Ramos (cell line): ENCODE measurements around the gene SLC22A5.

Experiments used
- in situ Hi-C: fragments of 300-500 bp; cut with MboI; formaldehyde crosslinking; loops from one replicate; pipeline ENCODE4 v1.14.3; 2022; ENCODE audit warnings: low sequenced_read_pairs; ENCODE audit not compliant: unreplicated experiment

The SLC22A5 gene

DNA sequence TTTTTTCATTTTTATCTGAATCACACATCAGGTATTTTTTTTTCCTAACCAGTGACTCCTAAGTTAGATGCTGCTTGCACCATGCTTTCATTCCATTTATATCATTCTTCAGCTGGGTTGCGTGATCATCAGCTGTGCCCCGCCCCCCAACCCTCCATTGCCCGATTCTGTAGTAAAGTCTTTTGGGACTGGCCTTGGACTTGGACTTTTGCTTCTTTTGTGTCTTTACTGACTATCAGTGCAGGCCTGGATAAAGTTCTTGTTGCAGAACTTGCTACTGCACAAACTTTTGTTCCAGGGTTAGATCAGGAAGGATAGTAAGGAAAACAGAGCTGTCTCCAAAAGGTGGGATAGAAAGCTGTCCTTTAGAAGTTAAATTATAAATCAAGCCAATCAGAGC, 38.5 kb downstream of the SLC22A5 start:
- in situ Hi-C loops, result no loop called here

DNA sequence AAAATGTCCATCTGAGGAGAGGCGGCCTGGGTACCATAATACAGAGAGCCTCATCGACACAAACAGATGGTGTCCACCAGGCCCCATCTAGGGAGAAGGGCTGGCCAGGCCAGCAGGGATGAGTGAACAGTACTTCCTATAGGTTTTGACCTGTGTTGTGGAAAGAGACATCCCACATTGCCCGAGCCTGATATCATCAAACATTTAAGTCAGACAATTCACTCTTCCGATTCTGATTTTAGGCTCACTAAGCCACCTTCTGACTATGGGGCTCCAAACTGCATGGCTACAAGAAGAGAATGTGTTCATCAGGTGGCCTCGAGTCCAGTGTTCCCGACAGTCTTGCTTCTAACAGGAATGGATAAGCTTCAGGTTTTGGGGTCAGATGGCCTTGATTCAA, 38.9 kb downstream of the SLC22A5 start:
- in situ Hi-C loops, result no loop called here

DNA sequence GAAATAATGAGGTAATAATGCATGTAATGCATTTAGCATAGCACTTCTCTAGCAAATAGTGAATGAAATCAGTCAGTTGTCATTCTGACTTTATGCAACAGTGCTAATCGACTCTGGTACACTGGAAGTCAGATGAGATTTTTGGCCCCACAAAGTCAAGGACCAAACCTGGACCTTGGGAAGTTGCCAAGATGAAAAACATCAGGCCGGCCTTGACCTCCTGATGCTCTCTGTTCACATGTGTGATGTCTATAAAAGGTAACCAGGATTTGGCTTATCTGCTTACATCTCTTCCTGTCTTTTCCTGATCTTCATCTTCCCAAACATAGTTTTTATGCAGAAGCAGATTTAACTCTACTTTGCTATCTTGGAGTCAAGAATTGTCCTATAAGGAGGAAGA, 39.5 kb downstream of the SLC22A5 start:
- in situ Hi-C loops, result no loop called here

DNA sequence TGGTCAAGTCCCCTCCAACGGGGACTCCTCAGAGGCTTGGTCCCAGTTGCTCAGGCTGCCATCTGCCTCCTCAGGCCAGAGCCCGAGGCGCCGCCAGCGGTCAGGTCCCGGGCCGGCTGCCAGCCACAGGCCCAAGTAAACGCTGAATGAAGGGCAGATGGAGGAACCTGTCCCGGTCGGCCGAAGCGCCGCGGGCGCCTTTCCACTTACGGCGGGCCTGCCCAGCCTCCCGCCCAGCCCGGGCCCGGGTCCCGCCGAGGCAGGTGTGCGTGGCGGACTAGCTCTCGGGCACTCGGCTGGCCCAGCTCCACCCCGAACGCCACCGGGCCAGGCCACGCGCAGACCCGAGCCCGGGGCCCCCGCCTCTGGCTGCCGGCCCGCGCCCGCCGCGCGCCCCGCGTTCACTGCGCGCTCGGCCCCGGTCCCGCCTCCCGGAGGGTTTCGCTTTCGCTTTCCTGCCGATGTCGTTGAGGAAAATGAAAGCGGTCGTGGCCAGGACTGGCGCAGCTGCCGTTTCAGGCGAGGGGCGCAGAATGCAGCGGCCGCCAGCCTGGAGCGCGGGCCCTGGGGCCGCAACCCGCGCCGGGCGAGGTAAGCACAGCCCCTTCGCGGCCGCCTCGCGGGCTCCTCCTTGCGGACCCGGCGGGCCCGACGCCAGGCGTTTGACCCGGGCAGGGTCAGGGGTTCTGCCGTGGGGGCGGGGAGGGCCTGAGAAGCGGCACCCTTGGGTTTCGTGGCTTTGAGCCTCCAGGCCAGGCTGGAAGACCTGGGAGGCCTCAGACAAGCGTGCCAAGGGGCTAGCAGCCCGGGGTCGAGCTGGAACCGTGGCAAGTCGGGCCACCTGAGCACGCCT, 41.2 kb downstream of the SLC22A5 start:
- in situ Hi-C loops, result loop anchor here (10.0 kb wide), 1 partner anchor 274 kb away; no protein-coding TSS in a partner anchor

DNA sequence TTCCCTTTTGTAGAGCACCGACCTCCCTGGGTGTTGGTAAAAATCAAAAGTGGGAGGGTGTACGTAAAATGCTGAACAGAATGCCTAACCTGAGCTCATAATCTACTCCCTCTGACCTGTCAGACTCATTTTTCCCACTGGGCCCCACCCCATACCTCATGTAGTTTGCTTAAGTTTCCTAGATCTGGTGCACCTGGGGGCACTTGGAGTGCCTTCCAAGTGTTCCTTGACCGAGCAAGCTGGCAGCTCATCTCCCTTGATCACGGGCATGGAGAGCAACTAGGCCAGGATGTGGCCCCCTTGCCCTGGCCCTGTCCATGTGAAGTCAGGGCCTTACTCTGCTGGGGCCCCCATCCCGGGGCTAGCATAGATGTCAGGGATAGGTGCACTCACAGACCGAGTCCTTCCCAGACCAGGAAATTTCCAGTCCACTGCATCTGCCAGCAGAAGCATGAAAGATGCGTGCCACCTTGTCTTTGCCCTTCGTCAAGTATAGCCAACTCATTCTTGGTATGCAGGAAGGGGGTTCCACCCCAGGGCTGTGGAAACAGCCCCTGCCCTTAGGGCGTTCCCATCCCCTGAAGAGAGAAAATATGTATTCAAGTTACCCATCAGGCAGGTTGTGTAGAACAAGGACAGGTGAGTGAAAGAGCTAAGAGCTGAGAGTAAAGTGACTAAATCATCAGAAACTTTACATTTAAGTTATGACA, 41.9 kb downstream of the SLC22A5 start:
- in situ Hi-C loops, result loop anchor here (10.0 kb wide), 1 partner anchor 273 kb away; no protein-coding TSS in a partner anchor

DNA sequence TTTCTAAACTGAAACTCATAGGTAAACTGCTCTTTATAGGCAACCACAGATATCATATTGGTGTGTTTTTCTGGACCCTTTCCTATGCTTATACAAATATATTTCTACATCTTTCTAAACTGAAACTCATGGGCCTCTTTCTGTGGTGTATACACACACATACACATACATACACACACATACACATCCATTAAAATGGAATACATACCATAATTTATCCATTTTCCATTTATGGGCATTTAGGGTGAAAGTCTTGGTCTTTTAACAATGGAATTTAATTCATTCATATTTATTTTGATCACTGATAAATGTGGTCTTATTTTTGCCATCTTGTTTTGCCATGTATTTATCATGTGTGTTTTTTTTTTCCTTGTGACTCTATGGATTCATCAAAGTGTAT, 44.1 kb downstream of the SLC22A5 start:
- in situ Hi-C loops, result loop anchor here (10.0 kb wide), 1 partner anchor 271 kb away; no protein-coding TSS in a partner anchor

DNA sequence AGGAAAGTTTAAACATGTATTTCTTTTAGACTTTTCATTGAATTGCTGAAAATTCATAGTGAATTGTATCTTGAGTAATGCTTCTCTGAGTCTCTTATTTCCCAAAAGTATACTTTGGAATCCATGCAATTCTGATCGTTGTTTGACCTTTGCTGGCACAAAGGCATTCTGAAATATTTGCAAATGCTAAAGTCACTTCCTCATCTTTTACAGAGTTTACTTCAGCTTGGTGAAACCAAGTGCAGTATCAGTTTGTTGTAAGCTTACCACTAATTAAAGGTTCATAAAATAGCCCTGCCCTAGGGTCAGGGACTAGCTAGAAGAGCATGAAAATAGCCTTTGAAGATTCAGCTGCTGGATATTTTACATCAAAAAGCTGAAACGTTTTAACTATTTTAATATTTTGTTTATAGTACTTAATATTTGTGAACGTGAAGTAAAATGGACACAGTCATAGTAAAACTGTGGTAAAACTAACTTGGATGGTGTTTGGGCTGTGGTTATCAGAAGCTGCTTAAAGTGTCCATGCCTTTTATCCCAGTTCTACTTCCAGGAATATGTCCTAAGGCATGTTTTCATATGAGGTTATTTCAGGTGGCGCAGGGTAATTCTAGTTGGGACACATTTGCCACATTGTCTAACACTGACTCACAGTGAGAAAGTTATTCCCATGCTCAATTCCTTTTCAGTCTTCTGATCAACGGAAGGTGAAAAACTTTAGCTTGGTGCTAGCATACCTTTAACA, 45.3 kb downstream of the SLC22A5 start:
- in situ Hi-C loops, result loop anchor here (5.0 to 10.0 kb wide), 2 partner anchors 77 to 270 kb away; partner anchors contain the start of gene IRF1

DNA sequence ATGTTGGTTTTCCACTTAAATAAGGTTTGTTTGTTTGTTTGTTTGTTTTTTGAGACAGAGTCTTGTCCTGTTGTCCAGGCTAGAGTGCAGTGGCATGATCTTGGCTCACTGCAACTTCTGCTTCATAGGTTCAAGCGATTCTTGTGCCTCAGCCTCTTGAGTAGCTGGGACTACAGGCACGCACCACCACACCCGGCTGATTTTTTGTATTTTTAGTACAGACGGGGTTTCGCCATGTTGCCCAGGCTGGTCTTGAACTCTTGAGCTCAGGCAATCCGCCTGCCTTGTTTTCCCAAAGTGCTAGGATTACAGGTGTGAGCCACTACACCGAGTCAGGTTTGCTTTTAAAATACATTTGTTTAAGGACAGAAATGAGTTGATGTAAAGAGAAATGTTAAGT, 46.0 kb downstream of the SLC22A5 start:
- in situ Hi-C loops, result loop anchor here (5.0 to 10.0 kb wide), 2 partner anchors 77 to 269 kb away; partner anchors contain the start of gene IRF1

DNA sequence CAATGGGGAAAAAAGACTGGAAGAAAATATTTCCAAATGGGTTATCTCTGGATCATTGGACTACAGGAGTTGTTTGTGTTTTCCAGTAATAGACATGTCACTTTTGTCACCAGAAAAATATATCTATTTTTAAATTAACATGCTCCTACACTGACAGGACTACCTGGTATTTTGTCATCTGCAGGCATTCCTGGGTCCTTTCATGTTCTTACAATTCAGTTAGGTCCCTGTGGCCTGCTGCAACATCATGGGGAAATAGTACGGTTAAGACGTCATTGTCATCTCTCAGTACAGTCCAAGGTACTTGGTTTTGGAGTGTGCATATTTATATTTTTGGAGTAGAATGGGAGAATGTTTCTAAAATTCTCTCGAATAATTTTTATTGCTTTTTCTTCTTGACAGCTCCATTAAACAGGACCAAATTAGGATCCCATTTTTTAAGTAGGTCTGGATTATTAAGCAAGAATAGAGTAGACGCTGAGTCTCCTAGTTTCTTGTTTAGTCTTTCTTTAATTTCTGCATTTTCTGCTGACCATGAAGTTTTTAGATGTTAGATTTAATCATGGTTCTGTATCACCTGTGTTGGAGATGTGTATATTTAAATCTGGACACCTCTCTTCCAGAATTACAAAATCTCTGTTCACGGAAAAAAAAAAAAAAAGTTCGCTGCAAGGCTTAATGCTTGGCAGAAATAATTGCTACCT, 46.9 kb downstream of the SLC22A5 start:
- in situ Hi-C loops, result loop anchor here (5.0 to 10.0 kb wide), 2 partner anchors 76 to 268 kb away; partner anchors contain the start of gene IRF1

DNA sequence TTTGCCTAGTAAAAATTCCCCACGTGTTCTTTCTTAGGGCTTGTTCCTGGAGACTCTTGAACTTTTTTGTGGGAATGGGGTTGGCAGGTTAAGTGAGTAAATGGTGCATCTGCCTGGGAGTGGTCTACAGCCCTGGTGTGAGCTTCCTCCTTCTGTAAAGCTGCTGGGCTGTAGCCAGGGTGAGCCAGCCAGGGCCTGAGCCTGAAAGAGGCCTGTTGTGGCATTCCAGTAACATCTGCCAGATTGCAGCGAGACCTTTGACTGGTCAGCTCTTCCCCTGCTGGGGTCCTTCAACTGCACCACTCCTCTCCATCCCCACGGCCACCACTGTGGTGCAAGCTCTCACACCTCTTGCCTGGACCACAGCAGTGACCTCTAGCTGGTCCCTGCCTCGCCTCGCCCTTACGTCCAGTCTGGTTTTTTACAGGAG, 47.5 kb downstream of the SLC22A5 start:
- in situ Hi-C loops, result loop anchor here (5.0 to 10.0 kb wide), 2 partner anchors 75 to 268 kb away; partner anchors contain the start of gene IRF1

DNA sequence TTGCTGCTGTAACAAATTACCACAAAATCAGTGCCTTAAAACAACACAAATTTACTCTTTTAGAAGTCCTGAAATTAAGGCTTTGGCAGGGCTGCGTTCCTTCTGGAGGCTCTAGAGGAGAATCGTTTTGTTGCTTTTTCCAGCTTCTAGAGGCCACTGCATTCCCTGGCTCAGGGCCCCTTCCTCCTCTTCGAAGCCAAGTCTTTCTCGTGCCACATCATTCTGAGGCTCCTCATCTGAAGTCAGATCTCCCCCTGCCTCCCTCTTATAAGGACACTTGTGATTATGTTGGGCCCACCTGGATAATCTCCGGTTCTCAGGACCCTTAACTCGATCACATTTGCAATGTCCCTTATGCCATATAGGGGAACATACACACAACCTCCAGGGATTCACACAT, 48.0 kb downstream of the SLC22A5 start:
- in situ Hi-C loops, result loop anchor here (5.0 to 10.0 kb wide), 2 partner anchors 75 to 267 kb away; partner anchors contain the start of gene IRF1

DNA sequence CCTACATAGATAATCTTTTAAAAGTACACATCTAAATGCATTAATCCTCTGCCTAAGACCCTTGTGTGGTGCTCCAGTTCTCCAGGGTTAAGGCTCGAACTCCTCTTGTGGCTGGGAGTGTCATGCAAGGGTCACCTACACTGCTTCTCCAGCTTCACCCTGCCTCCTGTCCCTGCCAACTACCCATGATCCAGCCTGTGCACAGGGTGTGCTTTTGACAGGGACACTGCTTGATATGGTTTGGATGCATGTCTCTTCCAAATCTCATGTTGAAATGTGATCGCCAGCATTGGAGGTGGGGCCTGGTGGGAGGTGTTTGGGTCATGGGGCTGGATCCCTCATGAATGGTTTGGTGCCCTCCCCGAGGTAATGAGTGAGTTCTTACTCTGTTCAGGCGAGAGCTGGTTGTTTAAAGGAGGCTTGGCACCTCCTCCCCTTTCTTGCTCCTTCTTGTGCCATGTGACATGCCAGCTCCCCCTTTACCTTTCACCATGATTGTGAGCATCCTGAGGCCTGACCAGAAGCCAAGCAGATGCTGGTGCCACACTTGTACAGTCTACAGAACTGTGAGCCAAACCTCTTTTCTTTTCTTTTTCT, 48.5 kb downstream of the SLC22A5 start:
- in situ Hi-C loops, result loop anchor here (5.0 to 10.0 kb wide), 2 partner anchors 74 to 267 kb away; partner anchors contain the start of gene IRF1

DNA sequence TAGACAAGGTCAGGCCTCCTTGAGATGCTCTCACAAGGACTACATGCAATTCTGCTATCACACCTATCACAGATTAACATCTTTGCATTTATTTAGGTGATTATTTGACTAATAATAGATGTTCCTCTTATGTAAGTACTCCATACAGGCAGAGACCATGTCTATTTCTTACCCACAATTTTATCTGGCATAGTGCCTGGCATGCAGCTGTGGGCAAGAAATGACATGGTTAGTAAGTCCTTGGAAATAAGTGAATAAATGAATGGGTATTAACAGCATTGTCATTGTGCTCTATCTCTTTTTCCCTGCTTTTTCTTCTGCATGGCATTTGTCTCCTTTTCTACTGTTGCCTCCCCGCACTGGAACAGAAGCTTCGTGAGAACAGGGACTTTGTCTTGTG, 49.4 kb downstream of the SLC22A5 start:
- in situ Hi-C loops, result loop anchor here (5.0 to 10.0 kb wide), 2 partner anchors 73 to 266 kb away; partner anchors contain the start of gene IRF1

DNA sequence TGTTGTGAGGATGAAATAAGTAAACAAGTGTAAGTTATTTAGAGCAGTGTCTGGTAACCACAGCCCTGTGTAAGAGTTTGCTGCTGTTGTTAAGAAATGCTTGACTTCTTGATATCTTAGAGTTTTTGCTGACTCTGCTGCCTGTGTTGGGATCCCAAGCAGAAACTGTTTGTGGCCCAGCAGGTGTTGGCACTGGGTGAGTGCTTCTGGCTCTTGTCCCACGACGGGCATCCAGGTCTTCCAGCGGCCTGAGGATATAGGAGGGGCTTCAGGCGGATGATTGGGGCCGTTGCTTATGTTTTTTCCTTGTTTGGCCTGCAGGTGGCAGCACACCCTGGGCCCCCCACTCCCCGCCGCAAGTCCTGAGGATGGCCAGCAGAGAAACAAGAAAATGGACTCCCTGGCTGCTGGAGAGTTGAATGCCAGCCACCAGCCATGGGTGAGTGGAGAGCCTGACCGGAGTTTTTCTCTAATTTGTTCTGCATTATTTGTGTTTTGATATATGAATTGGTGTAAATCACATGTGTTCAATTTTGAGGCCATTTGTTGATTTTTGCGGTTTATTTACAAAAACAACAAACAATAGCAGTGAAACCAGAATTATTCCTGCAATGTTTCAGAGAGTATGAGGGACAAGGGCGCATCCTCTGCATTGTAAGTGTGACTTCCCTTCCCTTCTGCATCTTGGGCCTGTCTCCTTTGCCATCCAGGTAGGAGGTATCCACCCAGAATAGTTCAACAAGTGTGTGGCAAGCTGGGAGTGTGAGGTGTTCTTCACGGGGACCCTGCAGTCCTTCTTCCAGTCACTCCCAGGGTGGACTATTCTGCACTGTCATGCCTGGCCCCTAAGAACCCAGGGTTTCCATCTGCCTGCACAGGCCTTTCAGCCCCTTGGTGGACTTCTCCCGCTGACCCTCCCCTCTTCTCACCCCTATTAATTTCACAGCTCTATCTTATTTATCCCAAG, 50.3 kb downstream of the SLC22A5 start:
- in situ Hi-C loops, result loop anchor here (5.0 to 10.0 kb wide), 2 partner anchors 73 to 265 kb away; partner anchors contain the start of gene IRF1

DNA sequence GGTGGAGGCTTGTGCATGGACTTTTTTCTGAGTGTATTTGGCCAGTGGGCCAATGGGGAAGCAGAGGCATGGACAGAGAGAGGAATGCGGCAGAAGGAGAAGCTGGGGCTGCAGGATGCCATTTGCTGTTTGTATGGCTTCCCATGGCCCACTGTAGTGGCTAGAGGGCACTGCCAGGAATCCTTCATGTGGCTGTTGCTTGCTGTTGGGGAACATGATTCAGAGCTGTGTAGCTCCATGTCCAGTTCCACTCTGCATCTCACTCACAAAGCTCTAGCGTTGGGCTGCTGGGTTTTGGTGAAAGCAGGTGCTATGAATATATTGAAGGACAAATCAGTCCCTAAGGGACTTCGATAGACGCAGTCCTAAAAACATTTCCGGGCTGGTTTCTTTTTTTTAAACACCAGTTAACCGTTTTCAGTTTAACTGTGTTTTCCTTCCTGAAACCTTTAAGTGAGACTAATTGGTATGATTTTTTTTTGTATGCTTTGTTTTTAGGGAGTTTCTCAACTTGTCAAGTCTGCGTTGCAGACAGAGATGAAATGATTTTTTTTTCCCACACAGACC, 51.3 kb downstream of the SLC22A5 start:
- in situ Hi-C loops, result no loop called here

DNA sequence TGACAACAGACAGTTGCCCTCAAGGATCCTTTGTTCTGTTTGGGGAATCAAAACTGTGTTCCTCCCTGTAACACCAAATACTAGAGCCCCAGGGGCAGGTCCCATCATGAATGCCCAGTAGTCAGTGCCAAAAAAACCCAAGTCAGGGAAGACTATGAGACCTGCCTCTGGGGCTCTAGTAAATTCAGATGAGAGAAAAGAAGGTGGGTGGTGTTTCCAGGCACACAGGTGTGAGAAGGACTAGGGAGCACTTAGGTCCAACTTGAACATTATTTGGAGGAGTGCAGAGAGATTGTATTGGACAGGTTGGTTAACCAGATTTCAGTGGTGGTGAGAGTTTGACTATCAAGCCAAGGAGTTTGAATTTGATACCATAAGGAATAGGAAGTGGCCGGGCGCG, 52.0 kb downstream of the SLC22A5 start:
- in situ Hi-C loops, result no loop called here

DNA sequence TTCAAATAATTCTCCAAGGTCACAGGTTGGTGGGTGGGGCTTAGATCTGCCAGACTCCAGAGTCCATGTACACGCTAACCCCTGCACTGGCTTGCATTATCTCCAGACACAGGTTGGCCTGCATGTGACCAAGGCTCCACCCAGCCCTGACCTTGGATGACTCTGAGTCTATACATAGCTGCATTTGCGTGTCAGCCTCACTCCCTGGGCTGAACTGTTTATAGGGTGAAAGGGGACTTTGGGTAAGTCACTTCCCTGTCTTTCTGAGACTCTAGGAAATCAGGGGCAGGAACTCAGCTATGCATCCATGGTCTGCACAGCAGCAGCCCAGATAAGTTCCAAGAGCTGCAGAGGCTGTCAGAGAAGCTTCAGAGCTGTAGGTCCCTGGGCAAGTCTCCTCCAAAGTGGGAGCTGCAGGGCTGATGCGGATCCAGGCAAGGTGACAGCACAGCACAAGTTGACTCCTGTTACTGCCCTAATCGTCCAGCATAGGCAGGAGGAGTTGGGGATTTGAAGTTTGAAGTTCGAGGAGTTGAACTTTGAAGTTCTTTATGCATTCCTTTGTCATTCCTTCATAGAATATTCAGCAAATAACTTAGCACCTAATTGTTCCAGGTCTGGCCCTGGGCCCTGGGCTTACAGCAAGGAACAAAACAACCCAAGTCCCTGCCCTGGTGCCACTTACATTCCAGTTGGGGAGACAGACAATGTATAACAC, 53.4 kb downstream of the SLC22A5 start:
- in situ Hi-C loops, result no loop called here
